A549 treated with AZD2906 at 1 μM for 4 hours (cell line): ENCODE data around the gene OR10D3. TPM values are rescaled to one million over a fixed set of nuclear protein-coding genes. Genes with fewer than 3 reads are reported as not detected.

ENCODE experiments used
- total RNA-seq: library from RNA; stranded (reverse); fragments of 200-300 nt; extraction: Qiagen RNA extraction; gene quantifications from 5 replicates; pipeline ENCODE4 v1.2.3, GENCODE V29; 2022

Gene OR10D3, protein sequence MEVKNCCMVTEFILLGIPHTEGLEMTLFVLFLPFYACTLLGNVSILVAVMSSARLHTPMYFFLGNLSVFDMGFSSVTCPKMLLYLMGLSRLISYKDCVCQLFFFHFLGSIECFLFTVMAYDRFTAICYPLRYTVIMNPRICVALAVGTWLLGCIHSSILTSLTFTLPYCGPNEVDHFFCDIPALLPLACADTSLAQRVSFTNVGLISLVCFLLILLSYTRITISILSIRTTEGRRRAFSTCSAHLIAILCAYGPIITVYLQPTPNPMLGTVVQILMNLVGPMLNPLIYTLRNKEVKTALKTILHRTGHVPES
- not detected in 5 replicates for total RNA-seq

GRCh38 chr11:124183068-124183467, at the start of gene OR10D3:
TSS of gene OR10D3 (plus strand) at chr11:124183345. CDS start at chr11:124185270, 1,925 bp downstream.

Other genes starting within 250 kb of the OR10D3 start
- gene OR4D5, start 243.7 kb upstream of the OR10D3 start, total RNA-seq: not detected in 5 replicates
- not detected in 5 replicates for gene OR6T1, start 239.5 kb upstream of the OR10D3 start, total RNA-seq
- not detected in 5 replicates for gene OR10S1, start 205.6 kb upstream of the OR10D3 start, total RNA-seq
- gene OR10G6, start 188.2 kb upstream of the OR10D3 start, total RNA-seq: not detected in 5 replicates
- not detected in 5 replicates for gene OR10G4, start 170.3 kb upstream of the OR10D3 start, total RNA-seq
- not detected in 5 replicates for gene OR10G9, start 160.3 kb upstream of the OR10D3 start, total RNA-seq
- not detected in 5 replicates for gene OR10G8, start 156.5 kb upstream of the OR10D3 start, total RNA-seq
- gene OR10G7, start 142.0 kb upstream of the OR10D3 start, total RNA-seq: not detected in 5 replicates
- gene VWA5A, start 67.9 kb upstream of the OR10D3 start, total RNA-seq: 0.16 to 0.27 TPM (median 0.21 TPM) in 5 replicates
- not detected in 5 replicates for gene OR8G1, start 57.8 kb downstream of the OR10D3 start, total RNA-seq
- gene OR8G5, start 73.0 kb downstream of the OR10D3 start, total RNA-seq: not detected in 5 replicates
- gene OR8D1, start 130.6 kb downstream of the OR10D3 start, total RNA-seq: not detected in 5 replicates
- gene OR8D2, start 136.9 kb downstream of the OR10D3 start, total RNA-seq: not detected in 5 replicates
- gene OR8B2, start 201.2 kb downstream of the OR10D3 start, total RNA-seq: not detected in 5 replicates
- not detected in 5 replicates for gene OR8B3, start 215.7 kb downstream of the OR10D3 start, total RNA-seq
- not detected in 5 replicates for gene OR8B4, start 241.5 kb downstream of the OR10D3 start, total RNA-seq